HG03354 (cell line): ENCODE results near the gene LSM4.
"Not testable (repeated sequence)": the region's sequence is repeated elsewhere in the genome, so short reads cannot be mapped to it uniquely, and the experiment has no call there.

ENCODE experiments used
- ATAC-seq: cut with Tn5 transposase; IDR thresholded peaks from one replicate; pipeline ENCODE4 v1.9.1; 2021; ENCODE audit warnings: mild to moderate bottlenecking; ENCODE audit not compliant: unreplicated experiment, poor library complexity, severe bottlenecking

The LSM4 gene

GRCh38 chr19:18342090-18342632, 19.3 kb upstream of the LSM4 start:
- ATAC-seq, result no peak

- peak; percentile 63 for ATAC-seq
These were observed 18.4 kb upstream of the LSM4 start for GRCh38 chr19:18340990-18341868.

- ATAC-seq, result peak; percentile 62
These were observed 17.5 kb upstream of the LSM4 start, which contains the start of gene PGPEP1 for GRCh38 chr19:18340190-18340989. Gene PGPEP1, plus strand, starts transcription at chr19:18340598. Its CDS starts 84 bp downstream, at chr19:18340682.

- no peak for ATAC-seq
These were observed 16.8 kb upstream of the LSM4 start for GRCh38 chr19:18339723-18340122.

- ATAC-seq, result no peak
These were observed 15.7 kb upstream of the LSM4 start for GRCh38 chr19:18338541-18338940.

- ATAC-seq, result no peak
These were observed 13.2 kb upstream of the LSM4 start for GRCh38 chr19:18336121-18336520.

GRCh38 chr19:18333680-18334079, 10.8 kb upstream of the LSM4 start:
- no peak for ATAC-seq

- no peak for ATAC-seq
These were observed 10.1 kb upstream of the LSM4 start for GRCh38 chr19:18332917-18333530.

- no peak for ATAC-seq
These were observed 8.0 kb upstream of the LSM4 start for GRCh38 chr19:18330868-18331267.

- no peak for ATAC-seq
These were observed 6.1 kb upstream of the LSM4 start for GRCh38 chr19:18329035-18329376.

- ATAC-seq, result peak; percentile 87
These were observed 5.6 kb upstream of the LSM4 start for GRCh38 chr19:18328340-18329034.

GRCh38 chr19:18326772-18327171, 3.9 kb upstream of the LSM4 start:
- no peak for ATAC-seq

GRCh38 chr19:18324373-18324731, 1.5 kb upstream of the LSM4 start:
- not testable (repeated sequence) for ATAC-seq

- ATAC-seq, result peak; percentile 21
These were observed 538 bp downstream of the LSM4 start for GRCh38 chr19:18322318-18322758.

- ATAC-seq, result no peak
These were observed 1.2 kb downstream of the LSM4 start for GRCh38 chr19:18321734-18322102.

GRCh38 chr19:18320865-18321733, 1.8 kb downstream of the LSM4 start:
- ATAC-seq, result no peak

GRCh38 chr19:18319591-18320135, 3.2 kb downstream of the LSM4 start:
- no peak for ATAC-seq

GRCh38 chr19:18317961-18318800, 4.7 kb downstream of the LSM4 start:
- ATAC-seq, result no peak
